ENCODE measurements around the gene FBLN2. TPM values are rescaled to one million over a fixed set of nuclear protein-coding genes. Genes with fewer than 3 reads are reported as not detected.

FBLN2 gene
- total and polyA plus RNA-seq, 2 of the 4 experiments (the other 2 are of a cell fraction) = 11.8 to 60.8 TPM

DNA sequence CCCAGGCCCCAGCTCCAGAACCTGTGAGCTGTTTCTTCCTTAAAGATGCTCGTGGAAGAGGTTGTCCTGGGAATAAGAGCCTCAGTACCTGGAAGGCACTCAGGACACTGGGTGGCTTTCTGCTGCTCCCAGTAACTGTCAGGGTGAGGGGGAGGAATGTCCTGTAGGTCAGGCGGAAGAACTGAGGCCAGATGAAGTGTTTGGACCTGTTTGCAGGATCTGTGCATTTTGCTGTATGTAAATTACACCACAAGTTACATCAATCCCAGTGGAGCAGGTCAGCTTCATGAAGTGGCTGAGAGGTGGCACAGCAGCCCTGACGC is 41.7 kb upstream of the FBLN2 start:
- H3K79me1 ChIP-seq (ENCODE audit: low read depth in 1 of 2, low read length in 2 of 2) = no peaks in the 10 kb centered on the region
- no peak overlapping the region for H3K56ac ChIP-seq (ENCODE audit: extremely low read depth, insufficient read depth, low read length)
- in situ Hi-C loops (cut with MboI; ENCODE audit: low sequenced_read_pairs) = no loop called here
- no peak overlapping the region for H2AK9ac ChIP-seq (replicated peaks; ENCODE audit: low read depth, low read length, poor library complexity)
- no peak overlapping the region for H3K27ac ChIP-seq (ENCODE audit: insufficient read depth, low read length)
- peak overlapping the region; percentile 41; the same call in 1 of the 2 replicates for H3K4ac ChIP-seq (ENCODE audit: low read depth, low read length)
- H2BK5ac ChIP-seq (ENCODE audit: low read depth, low read length, poor library complexity, severe bottlenecking) = no peak overlapping the region
- no peak overlapping the region for H3K9ac ChIP-seq (ENCODE audit: low read depth, low read length)
- no peak overlapping the region for H2BK20ac ChIP-seq (ENCODE audit: low read depth, low read length)
- no peak for TF ChIP-seq RAD21 (IDR thresholded peaks at IDR 0.05; ENCODE audit: low read length)
- peak overlapping the region; percentile 12; the same call in 1 of the 2 replicates for H2BK120ac ChIP-seq (ENCODE audit: low read depth, low read length)
- DNase-seq (no peak), ATAC-seq (ENCODE audit: low read depth) (no peak)
- no peak overlapping the region; the same call in 1 of the 2 replicates for H3K23ac ChIP-seq (ENCODE audit: low read depth, low read length)
- 37% methylated on average over 2 of the region's 3 CpGs; no CpG with 5 or more reads in 1 of the 2 experiments for WGBS, 2 experiments (ENCODE audit: extremely low coverage in 2 of 2, insufficient read length in 1 of 2)
- H3K14ac ChIP-seq (replicated peaks; ENCODE audit: low read depth, low read length) = no peak overlapping the region
- H2BK15ac ChIP-seq (ENCODE audit: low read depth, low read length) = no peak overlapping the region
- H3K18ac ChIP-seq (ENCODE audit: low read depth, low read length) = no peak overlapping the region
- H4K8ac ChIP-seq (ENCODE audit: low read depth in 2 of 2, low read length in 2 of 2) = no peak overlapping the region
- H2AFZ ChIP-seq (replicated peaks; ENCODE audit: low read length, poor library complexity) = no peak overlapping the region
- H4K20me1 ChIP-seq (ENCODE audit: insufficient read depth, low read length) = no peaks in the 10 kb centered on the region
- ChIA-PET POLR2A (ENCODE audit: unreplicated experiment) (no interaction called here), CTCF (interaction anchor here (0.8 to 1.1 kb wide), 2 partner anchors 11 to 141 kb away, joined by 3 read pairs; no protein-coding TSS in a partner anchor)
- H4K5ac ChIP-seq (ENCODE audit: low read depth, low read length) = no peak overlapping the region; the same call in 1 of the 2 replicates
- no peak overlapping the region for H4K91ac ChIP-seq (ENCODE audit: insufficient read depth, low read depth, low read length)
- intact Hi-C loops (cut with micrococcal nuclease) = no loop called here
- H3K4me3 ChIP-seq (ENCODE audit: insufficient read depth, low read depth, low read length) = no peak overlapping the region
- H3K27me3 ChIP-seq (ENCODE audit: control insufficient read depth, insufficient read depth, low read length) = no peaks in the 10 kb centered on the region
- dilution Hi-C loops (cut with HindIII; ENCODE audit: low sequenced_read_pairs, unreplicated experiment) = no loop called here
- no peaks in the 10 kb centered on the region for H3K9me3 ChIP-seq (ENCODE audit: control insufficient read depth, insufficient read depth, low read length)
- no peak overlapping the region for H3K4me2 ChIP-seq (ENCODE audit: low read depth, low read length)
- peaks cover 9% of the 10 kb centered on the region; the same call in 1 of the 2 replicates for H3K9me1 ChIP-seq (ENCODE audit: insufficient read depth, low read length)
- no peaks in the 10 kb centered on the region for H3K36me3 ChIP-seq (ENCODE audit: control insufficient read depth, insufficient read depth, low read length)
- peaks cover 10% of the 10 kb centered on the region for H3K4me1 ChIP-seq (ENCODE audit: control insufficient read depth, insufficient read depth, low read length)
- no TSS peak for BruUV-seq (replicated peaks)
- H2AK5ac ChIP-seq (ENCODE audit: low read depth, low read length) = no peak overlapping the region

Measured in IMR-90 (cell line).